GM18520 (cell line): ENCODE results near the gene OR2M2.
A peak's percentile ranks its signal among the peaks of the same experiment; 100 is the strongest.

Source experiments
- ATAC-seq: cut with Tn5 transposase; IDR thresholded peaks from one replicate; pipeline ENCODE4 v1.9.1; 2021; ENCODE audit not compliant: unreplicated experiment

OR2M2 gene

GRCh38 chr1:248174521-248174920 is at the start of gene OR2M2:
OR2M2 (plus strand) TSS chr1:248174821; CDS start chr1:248179986, 5,165 bp downstream.
- no peak for ATAC-seq

GRCh38 chr1:248127653-248128052 is 47.0 kb upstream of the OR2M2 start:
- no peak for ATAC-seq

GRCh38 chr1:248136811-248137210 is 37.8 kb upstream of the OR2M2 start:
- ATAC-seq: no peak

GRCh38 chr1:248140846-248141245 is 33.8 kb upstream of the OR2M2 start:
- no peak for ATAC-seq

- ATAC-seq: no peak
Measured at GRCh38 chr1:248143311-248143710, 31.3 kb upstream of the OR2M2 start.

- ATAC-seq: no peak
Measured at GRCh38 chr1:248144513-248145198, 30.0 kb upstream of the OR2M2 start, which contains the start of gene OR2M5. OR2M5 (plus strand) TSS chr1:248145148; CDS start chr1:248145148, 0 bp downstream.

GRCh38 chr1:248152056-248152827 is 22.4 kb upstream of the OR2M2 start:
- ATAC-seq: no peak

GRCh38 chr1:248155927-248156326 is 18.7 kb upstream of the OR2M2 start:
- no peak for ATAC-seq

GRCh38 chr1:248158758-248159157 is 15.9 kb upstream of the OR2M2 start:
- no peak for ATAC-seq

- ATAC-seq: no peak
Measured at GRCh38 chr1:248164031-248164430, 10.6 kb upstream of the OR2M2 start.

GRCh38 chr1:248165186-248165585 is 9.4 kb upstream of the OR2M2 start:
- ATAC-seq: no peak

GRCh38 chr1:248183996-248184395 is 9.4 kb downstream of the OR2M2 start:
- peak; percentile 40 for ATAC-seq

GRCh38 chr1:248187363-248187762 is 12.7 kb downstream of the OR2M2 start:
- no peak for ATAC-seq

- ATAC-seq: no peak
Measured at GRCh38 chr1:248189026-248189425, 14.4 kb downstream of the OR2M2 start.

GRCh38 chr1:248194117-248194516 is 19.5 kb downstream of the OR2M2 start:
- ATAC-seq: no peak

GRCh38 chr1:248196965-248197364 is 22.3 kb downstream of the OR2M2 start, which contains the start of gene OR2M3:
OR2M3 (plus strand) TSS chr1:248197265; CDS start chr1:248203068, 5,803 bp downstream.
- no peak for ATAC-seq

GRCh38 chr1:248215880-248216279 is 41.3 kb downstream of the OR2M2 start:
- ATAC-seq: no peak

GRCh38 chr1:248225537-248225936 is 50.9 kb downstream of the OR2M2 start:
- no peak for ATAC-seq

GRCh38 chr1:248229360-248229908 is 54.8 kb downstream of the OR2M2 start:
- no peak for ATAC-seq
